SK-N-SH treated with all-trans-retinoic acid at 6 μM for 48 hours (cell line): ENCODE results near the gene CSNK1D.

Experiments used
- ATAC-seq: fragments of 200-7000 bp; cut with Tn5 transposase; 3 replicates; pipeline ENCODE4 v1.9.1; 2020; ENCODE audit warnings: mild to moderate bottlenecking, moderate library complexity
- ARNTL ChIP-seq: fragments of 450-650 bp; formaldehyde crosslinking; IDR thresholded peaks from 2 replicates; pipeline ENCODE4 v1.5.0; 2020; ENCODE audit warnings: low read depth, mild to moderate bottlenecking, moderate library complexity, borderline replicate concordance
- BACH2 ChIP-seq: fragments of 250-450 bp; sonication (Bioruptor Pico); IDR thresholded peaks from 2 replicates; pipeline ENCODE4 v1.9.0; 2021; ENCODE audit warnings: mild to moderate bottlenecking, borderline replicate concordance
- CSDC2 ChIP-seq: fragments of 250-450 bp; sonication (Bioruptor Pico); IDR thresholded peaks from 2 replicates; pipeline ENCODE4 v1.5.0; 2020; ENCODE audit warnings: mild to moderate bottlenecking, moderate library complexity
- ESRRG ChIP-seq: fragments of 250-450 bp; sonication (Bioruptor Pico); IDR thresholded peaks from 2 replicates; pipeline ENCODE4 v1.6.1; 2021; ENCODE audit warnings: mild to moderate bottlenecking
- GLIS3 ChIP-seq: fragments of 250-450 bp; sonication (Bioruptor Pico); IDR thresholded peaks from 2 replicates; pipeline ENCODE4 v1.5.0; 2020; ENCODE audit warnings: mild to moderate bottlenecking, moderate library complexity
- ISL1 ChIP-seq: fragments of 250-450 bp; sonication (Bioruptor Pico); IDR thresholded peaks from 2 replicates; pipeline ENCODE4 v2.1.2; 2022; ENCODE audit warnings: mild to moderate bottlenecking, moderate library complexity
- OSR1 ChIP-seq: fragments of 250-450 bp; sonication (Bioruptor Pico); IDR thresholded peaks from 2 replicates; pipeline ENCODE4 v1.8.0; 2022; ENCODE audit warnings: moderate library complexity, mild to moderate bottlenecking, inconsistent platforms
- PPARA ChIP-seq: fragments of 250-450 bp; sonication (Bioruptor Pico); IDR thresholded peaks from 2 replicates; pipeline ENCODE4 v1.5.0; 2020; ENCODE audit warnings: mild to moderate bottlenecking, borderline replicate concordance
- RARB ChIP-seq: fragments of 250-450 bp; sonication (Bioruptor Pico); IDR thresholded peaks from 2 replicates; pipeline ENCODE4 v1.8.0; 2021; ENCODE audit warnings: mild to moderate bottlenecking, moderate library complexity
- SNAI2 ChIP-seq: fragments of 250-450 bp; sonication (Bioruptor Pico); IDR thresholded peaks from 2 replicates; pipeline ENCODE4 v1.5.0; 2020; ENCODE audit warnings: mild to moderate bottlenecking, moderate library complexity
- TCF4 ChIP-seq: fragments of 250-450 bp; sonication (Bioruptor Pico); IDR thresholded peaks from 2 replicates; pipeline ENCODE4 v1.8.0; 2021; ENCODE audit warnings: mild to moderate bottlenecking, moderate library complexity, borderline replicate concordance
- TOX ChIP-seq: fragments of 250-450 bp; sonication (Bioruptor Pico); IDR thresholded peaks from 2 replicates; pipeline ENCODE4 v1.8.0; 2021; ENCODE audit warnings: mild to moderate bottlenecking, moderate library complexity, borderline replicate concordance
- ZC3H10 ChIP-seq: fragments of 250-450 bp; sonication (Bioruptor Pico); IDR thresholded peaks from 2 replicates; pipeline ENCODE4 v1.5.1; 2021; ENCODE audit warnings: mild to moderate bottlenecking, moderate library complexity
- ZFP3 ChIP-seq: fragments of 250-450 bp; sonication (Bioruptor Pico); IDR thresholded peaks from 2 replicates; pipeline ENCODE4 v1.5.0; 2020; ENCODE audit warnings: mild to moderate bottlenecking, moderate library complexity
- ZFP30 ChIP-seq: fragments of 450-650 bp; formaldehyde crosslinking; IDR thresholded peaks from 2 replicates; pipeline ENCODE4 v1.5.0; 2022; ENCODE audit warnings: mild to moderate bottlenecking, moderate library complexity
- ZNF565 ChIP-seq: fragments of 450-650 bp; formaldehyde crosslinking; conservative IDR thresholded peaks from 2 replicates; pipeline ENCODE4 v1.5.0; 2020; ENCODE audit warnings: low read depth, mild to moderate bottlenecking, moderate library complexity
- ZNF70 ChIP-seq: fragments of 450-650 bp; formaldehyde crosslinking; IDR thresholded peaks from 2 replicates; pipeline ENCODE4 v1.5.0; 2020; ENCODE audit warnings: mild to moderate bottlenecking, moderate library complexity
- ZNF8 ChIP-seq: fragments of 450-650 bp; formaldehyde crosslinking; IDR thresholded peaks from 2 replicates; pipeline ENCODE4 v1.5.0; 2020; ENCODE audit warnings: mild to moderate bottlenecking, moderate library complexity
- TF ChIP-seq, protein P1 (sequence below): fragments of 250-450 bp; sonication (Bioruptor Pico); IDR thresholded peaks from 2 replicates; pipeline ENCODE4 v1.5.1; 2020; ENCODE audit warnings: low read depth, mild to moderate bottlenecking, moderate library complexity
- TF ChIP-seq, protein P2 (sequence below): fragments of 250-450 bp; sonication (Bioruptor Pico); IDR thresholded peaks from 2 replicates; pipeline ENCODE4 v1.8.0; 2020; ENCODE audit warnings: mild to moderate bottlenecking, moderate library complexity, borderline replicate concordance
- TF ChIP-seq, protein P3 (sequence below): fragments of 250-450 bp; sonication (Bioruptor Pico); IDR thresholded peaks from 2 replicates; pipeline ENCODE4 v1.8.0; 2021; ENCODE audit warnings: low read depth, mild to moderate bottlenecking, moderate library complexity, borderline replicate concordance

CSNK1D gene

DNA sequence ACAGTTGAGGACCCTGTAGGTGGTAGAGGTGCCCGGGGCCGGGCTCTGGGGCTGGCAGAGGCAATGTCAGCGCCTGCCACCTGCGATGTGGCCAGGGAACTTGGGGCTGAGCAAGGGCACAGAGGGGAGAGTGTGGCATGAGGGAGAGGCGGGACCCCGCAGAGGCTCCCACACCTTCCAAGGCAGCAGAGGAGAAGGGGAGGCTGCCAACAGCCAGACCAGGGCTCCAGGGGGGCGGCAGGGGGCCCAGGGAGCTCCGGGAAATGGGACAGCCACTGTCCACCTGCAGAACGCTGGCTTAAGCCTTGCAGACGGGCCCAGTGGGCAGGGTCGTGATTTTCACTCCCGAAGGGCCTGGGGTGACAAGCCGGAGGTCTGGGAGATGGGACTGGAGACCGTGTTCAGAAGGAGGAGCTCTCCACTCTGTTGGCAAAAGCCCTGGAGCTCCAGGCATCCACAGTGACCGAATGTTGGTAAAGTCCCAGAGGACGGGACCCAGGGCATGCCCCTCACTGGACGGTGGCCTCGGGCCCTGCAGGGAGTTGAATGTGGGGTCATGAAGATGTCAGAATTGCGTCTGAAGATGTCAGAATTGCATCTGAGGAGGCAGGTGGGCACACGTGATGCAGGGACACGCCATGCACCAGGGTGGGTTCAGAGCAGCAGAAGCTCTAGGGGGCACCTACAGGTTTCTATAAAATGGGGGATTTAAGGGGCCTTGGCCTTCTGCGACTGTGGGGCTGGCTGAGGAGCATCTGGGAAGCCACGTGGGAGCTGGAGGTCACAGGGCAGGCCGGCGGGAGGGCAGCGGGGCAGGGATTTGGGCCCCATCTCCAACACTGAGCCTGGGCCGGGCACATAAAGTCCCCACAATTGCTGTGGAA lies 25.3 kb upstream of the CSNK1D start:
- TF ChIP-seq OSR1 (CRISPR knock-in tag) (no peak), GLIS3 (CRISPR knock-in tag) (no peak), BACH2 (no peak), ESRRG (CRISPR knock-in tag) (no peak), ZC3H10 (CRISPR knock-in tag) (no peak), ZFP3 (CRISPR knock-in tag) (no peak), ZNF70 (no peak)
- TF ChIP-seq, protein P1, sequence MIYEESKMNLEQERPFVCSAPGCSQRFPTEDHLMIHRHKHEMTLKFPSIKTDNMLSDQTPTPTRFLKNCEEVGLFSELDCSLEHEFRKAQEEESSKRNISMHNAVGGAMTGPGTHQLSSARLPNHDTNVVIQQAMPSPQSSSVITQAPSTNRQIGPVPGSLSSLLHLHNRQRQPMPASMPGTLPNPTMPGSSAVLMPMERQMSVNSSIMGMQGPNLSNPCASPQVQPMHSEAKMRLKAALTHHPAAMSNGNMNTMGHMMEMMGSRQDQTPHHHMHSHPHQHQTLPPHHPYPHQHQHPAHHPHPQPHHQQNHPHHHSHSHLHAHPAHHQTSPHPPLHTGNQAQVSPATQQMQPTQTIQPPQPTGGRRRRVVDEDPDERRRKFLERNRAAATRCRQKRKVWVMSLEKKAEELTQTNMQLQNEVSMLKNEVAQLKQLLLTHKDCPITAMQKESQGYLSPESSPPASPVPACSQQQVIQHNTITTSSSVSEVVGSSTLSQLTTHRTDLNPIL (CRISPR knock-in tag) = no peak
- TF ChIP-seq, protein P2, sequence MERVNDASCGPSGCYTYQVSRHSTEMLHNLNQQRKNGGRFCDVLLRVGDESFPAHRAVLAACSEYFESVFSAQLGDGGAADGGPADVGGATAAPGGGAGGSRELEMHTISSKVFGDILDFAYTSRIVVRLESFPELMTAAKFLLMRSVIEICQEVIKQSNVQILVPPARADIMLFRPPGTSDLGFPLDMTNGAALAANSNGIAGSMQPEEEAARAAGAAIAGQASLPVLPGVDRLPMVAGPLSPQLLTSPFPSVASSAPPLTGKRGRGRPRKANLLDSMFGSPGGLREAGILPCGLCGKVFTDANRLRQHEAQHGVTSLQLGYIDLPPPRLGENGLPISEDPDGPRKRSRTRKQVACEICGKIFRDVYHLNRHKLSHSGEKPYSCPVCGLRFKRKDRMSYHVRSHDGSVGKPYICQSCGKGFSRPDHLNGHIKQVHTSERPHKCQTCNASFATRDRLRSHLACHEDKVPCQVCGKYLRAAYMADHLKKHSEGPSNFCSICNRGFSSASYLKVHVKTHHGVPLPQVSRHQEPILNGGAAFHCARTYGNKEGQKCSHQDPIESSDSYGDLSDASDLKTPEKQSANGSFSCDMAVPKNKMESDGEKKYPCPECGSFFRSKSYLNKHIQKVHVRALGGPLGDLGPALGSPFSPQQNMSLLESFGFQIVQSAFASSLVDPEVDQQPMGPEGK (CRISPR knock-in tag) = no peak
- no peak for ATAC-seq

DNA sequence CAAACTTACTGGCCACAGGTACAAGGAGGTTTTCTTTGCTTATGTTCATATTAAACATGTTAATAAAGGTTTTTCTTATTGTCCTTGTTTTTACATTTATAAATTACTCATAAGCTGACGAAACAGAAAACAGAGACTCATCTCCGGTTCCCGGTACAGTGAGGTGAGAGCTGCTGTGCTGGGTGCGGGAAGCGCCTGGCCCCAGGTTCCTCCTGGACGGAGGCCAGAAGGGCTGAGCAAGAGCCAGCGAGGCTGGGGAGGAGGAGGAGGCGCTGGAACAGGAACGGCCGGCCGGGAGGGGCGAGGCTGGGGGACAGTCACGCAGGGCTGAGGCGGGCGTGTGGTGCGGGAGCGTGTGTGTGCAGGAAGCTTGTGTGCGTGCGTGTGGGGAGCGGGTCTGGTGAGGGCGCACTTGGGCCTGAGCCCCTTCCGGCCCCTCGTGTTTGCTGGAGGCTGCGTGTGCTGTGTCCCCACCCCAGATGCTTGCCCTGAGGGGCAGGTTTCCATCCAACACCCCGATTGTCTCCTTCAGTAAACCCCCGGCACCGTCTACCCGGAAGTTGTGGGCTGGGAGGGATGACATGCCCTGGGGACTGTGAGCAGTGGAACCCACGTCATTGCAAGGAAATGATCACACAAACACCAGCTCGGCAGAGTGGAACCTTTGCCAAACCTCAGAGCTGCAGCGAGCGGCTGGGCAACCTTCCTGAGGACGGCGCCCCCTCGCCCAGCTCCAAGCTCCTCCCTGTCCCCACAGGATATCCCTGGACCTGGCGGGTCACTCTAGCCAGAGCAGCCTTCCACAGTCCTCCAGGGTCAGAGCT lies 24.4 kb upstream of the CSNK1D start:
- TF ChIP-seq, protein P1 (CRISPR knock-in tag) = no peak
- no peak for TF ChIP-seq CSDC2 (CRISPR knock-in tag)
- no peak for TF ChIP-seq ISL1 (CRISPR knock-in tag)
- TF ChIP-seq ZNF565 = 0 out of 2 replicates have a peak, but pooled peaks have one; percentile 41
- 0 out of 2 replicates have a peak, but pooled peaks have one; percentile 11 for TF ChIP-seq GLIS3 (CRISPR knock-in tag)
- TF ChIP-seq, protein P2 (CRISPR knock-in tag) = peak; percentile 85
- no peak for TF ChIP-seq ARNTL (CRISPR knock-in tag)
- TF ChIP-seq ZFP30 (CRISPR knock-in tag) = no peak
- TF ChIP-seq ZFP3 (CRISPR knock-in tag) = 0 out of 2 replicates have a peak, but pooled peaks have one; percentile 45
- TF ChIP-seq, protein P3, sequence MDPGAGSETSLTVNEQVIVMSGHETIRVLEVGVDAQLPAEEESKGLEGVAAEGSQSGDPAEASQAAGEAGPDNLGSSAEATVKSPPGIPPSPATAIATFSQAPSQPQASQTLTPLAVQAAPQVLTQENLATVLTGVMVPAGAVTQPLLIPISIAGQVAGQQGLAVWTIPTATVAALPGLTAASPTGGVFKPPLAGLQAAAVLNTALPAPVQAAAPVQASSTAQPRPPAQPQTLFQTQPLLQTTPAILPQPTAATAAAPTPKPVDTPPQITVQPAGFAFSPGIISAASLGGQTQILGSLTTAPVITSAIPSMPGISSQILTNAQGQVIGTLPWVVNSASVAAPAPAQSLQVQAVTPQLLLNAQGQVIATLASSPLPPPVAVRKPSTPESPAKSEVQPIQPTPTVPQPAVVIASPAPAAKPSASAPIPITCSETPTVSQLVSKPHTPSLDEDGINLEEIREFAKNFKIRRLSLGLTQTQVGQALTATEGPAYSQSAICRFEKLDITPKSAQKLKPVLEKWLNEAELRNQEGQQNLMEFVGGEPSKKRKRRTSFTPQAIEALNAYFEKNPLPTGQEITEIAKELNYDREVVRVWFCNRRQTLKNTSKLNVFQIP (CRISPR knock-in tag) = peak; percentile 21; the same call in 1 of the 2 replicates
- TF ChIP-seq BACH2 = no peak
- TF ChIP-seq TOX = no peak
- no peak for TF ChIP-seq OSR1 (CRISPR knock-in tag)
- no peak for TF ChIP-seq ESRRG (CRISPR knock-in tag)
- no peak for TF ChIP-seq SNAI2
- no peak for TF ChIP-seq TCF4 (CRISPR knock-in tag)
- no peak for TF ChIP-seq PPARA (CRISPR knock-in tag)
- no peak for TF ChIP-seq RARB (CRISPR knock-in tag)
- TF ChIP-seq, all 23 proteins: peak for 5
- ATAC-seq = peak; percentile 77

DNA sequence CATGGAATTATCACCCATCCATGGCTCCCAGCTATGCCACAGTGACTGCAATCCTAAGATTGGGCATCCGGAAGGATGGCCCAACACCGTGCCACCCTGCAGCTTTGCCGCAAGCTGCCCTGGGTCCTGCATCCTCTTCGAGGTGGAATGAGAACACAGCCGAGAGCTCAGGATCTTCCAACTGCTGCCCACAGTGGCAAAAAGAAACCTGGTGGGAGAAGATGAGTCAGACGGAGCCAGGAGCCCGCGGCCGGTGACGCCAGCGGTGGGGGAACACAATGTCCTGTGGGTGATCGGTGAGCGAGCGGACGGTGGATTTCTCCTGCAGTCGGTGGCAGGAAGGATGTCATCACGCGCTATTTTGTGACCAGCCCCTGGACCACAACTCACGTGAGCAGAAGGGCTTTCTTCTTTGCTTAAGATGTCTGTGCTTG lies 23.8 kb upstream of the CSNK1D start:
- ATAC-seq = no peak
- TF ChIP-seq PPARA (CRISPR knock-in tag) = no peak
- TF ChIP-seq, protein P1 (CRISPR knock-in tag) = no peak
- TF ChIP-seq SNAI2 = no peak
- no peak for TF ChIP-seq ZNF70
- no peak for TF ChIP-seq TOX
- no peak for TF ChIP-seq RARB (CRISPR knock-in tag)
- TF ChIP-seq ZNF565 = no peak
- no peak for TF ChIP-seq ZFP3 (CRISPR knock-in tag)
- TF ChIP-seq ZNF8 (CRISPR knock-in tag) = no peak
